HG02642 (cell line): Measurements from ENCODE around the gene RASGRP1.

Experiments used
- ATAC-seq: cut with Tn5 transposase; IDR thresholded peaks from one replicate; pipeline ENCODE4 v1.9.1; 2021; ENCODE audit warnings: mild to moderate bottlenecking; ENCODE audit not compliant: unreplicated experiment, poor library complexity

The RASGRP1 gene

GRCh38 chr15:38539008-38539343, 25.6 kb downstream of the RASGRP1 start:
- no peak for ATAC-seq

DNA sequence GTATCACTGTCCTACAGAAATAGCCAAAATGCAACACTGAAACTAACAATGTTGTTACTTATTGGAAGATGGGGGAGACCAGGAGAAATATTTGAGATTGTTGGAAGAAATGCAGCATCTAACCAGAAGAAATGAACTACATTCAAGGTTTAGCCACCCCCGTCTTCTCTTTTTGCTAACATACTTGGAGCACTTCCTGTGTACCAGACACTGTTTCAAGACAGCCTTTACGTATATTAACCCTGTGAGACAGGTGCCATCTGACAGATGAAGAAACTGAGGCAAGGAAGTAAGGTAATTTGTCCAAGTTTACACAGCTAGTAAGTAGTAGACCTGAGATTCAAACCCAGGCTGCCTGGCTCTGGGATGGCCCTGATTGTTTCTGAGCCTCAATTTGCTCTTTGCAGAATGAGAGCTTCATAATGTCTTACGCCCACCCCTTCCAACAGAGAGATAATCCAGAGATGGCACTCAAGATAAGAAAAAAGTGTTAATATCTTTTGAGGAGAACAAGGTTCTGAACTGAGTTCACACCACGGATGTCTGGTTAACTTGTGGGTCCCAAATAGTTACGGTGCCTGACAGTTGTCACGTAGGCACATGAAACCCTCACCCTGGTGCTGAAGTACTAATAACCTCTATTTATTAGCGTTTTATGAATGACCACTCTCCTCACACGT, 26.1 kb downstream of the RASGRP1 start:
- no peak for ATAC-seq

GRCh38 chr15:38536201-38536676, 28.4 kb downstream of the RASGRP1 start:
- no peak for ATAC-seq

DNA sequence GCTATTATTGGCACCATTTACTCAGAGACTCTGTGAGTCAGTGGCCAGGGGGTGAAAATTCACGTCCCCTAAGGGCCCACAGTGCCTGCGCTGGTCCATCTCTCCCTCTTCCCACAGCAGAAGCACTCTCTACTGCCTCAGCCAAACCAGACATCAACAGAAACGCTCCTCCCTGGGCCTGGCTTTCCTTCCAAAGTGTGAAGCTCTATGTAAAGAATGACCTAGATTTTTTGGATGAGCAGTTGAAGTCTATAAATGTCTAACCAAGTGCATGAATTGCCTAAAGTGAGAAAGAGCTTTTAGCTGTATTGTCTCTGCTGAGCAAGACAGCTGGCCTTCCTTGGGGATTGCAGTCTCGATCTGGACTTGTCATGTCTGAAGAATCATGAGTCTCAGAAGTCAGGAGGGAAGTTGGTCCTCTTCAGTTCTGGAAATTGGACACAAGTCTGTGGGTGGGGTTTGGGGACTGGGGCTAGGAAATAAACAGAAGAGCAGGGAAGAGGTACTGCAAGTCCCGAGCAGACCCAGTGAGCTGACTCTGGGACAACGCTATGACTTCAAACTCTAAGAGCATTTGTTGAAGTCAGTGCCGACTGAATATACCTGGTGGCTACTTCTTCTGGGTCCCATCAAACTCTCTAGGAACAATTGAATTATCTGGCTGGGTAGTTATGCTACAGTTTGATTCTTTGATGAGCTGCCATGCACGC, 29.0 kb downstream of the RASGRP1 start:
- ATAC-seq, result no peak

- no peak for ATAC-seq
Measured at GRCh38 chr15:38534691-38535090, 29.9 kb downstream of the RASGRP1 start.

DNA sequence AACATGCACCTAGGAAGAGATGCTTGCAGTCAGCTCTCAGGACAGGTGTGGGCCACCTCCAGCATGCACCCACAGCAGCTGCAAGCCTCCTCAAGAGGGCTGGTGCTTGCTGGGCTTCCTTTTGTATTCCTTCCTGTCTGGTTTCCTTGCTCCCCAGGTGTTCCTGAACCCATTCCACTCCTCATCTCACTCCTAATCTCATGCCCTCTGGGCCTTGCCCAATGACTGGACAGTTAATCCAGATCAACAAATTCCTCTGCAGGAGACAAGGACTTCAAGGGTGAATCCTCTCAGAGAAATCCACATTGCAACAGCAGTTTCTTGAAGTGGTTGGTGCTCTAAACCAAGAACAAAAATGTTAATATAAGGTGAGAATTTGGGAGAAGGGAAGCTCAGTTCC, 30.7 kb downstream of the RASGRP1 start:
- no peak for ATAC-seq

GRCh38 chr15:38533416-38533915, 31.1 kb downstream of the RASGRP1 start:
- ATAC-seq, result no peak

DNA sequence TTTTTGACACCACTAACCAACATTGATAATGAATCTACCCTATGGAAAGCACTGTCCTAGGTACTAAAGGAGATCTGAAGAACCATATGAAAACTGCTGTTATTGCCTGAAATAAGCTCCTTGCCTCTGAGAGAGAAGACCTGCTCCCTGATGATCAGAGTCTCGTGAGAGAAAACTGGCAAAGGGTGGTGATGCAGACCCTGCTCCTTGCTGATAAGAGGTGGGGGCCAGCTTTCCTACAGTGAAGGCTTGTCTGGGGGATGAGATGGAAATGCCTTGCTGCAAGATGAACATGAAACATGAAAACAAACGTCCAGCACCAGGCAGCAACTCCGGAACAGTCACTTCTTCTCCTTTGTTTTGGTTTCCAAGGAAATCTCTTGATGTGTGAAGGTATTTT, 31.9 kb downstream of the RASGRP1 start:
- no peak for ATAC-seq

GRCh38 chr15:38531509-38531908, 33.1 kb downstream of the RASGRP1 start:
- no peak for ATAC-seq

DNA sequence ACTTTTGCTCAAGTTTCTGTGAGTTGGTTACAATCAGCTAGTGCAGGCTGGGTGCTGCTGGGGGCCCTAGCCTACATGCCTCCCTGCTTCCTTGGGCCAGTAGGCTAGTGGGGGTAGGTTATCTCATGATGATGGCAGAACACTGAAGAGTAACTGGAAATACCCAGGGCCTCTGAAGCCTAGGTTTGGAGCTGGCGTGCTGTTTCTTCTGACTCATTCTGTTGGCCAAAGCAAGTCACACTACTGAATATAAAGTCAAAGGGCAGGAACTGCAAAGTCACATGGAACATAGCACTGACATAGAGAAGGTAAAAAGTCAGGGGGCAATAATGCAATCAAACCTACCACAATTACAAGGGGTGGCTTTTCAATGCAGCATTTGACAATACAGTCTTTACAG, 34.5 kb downstream of the RASGRP1 start:
- peak; percentile 69 for ATAC-seq

GRCh38 chr15:38528294-38528693, 36.3 kb downstream of the RASGRP1 start:
- no peak for ATAC-seq

- no peak for ATAC-seq
Measured at GRCh38 chr15:38526158-38526557, 38.5 kb downstream of the RASGRP1 start.

GRCh38 chr15:38525489-38525888, 39.1 kb downstream of the RASGRP1 start:
- ATAC-seq, result no peak

- no peak for ATAC-seq
Measured at GRCh38 chr15:38524156-38524555, 40.5 kb downstream of the RASGRP1 start.

DNA sequence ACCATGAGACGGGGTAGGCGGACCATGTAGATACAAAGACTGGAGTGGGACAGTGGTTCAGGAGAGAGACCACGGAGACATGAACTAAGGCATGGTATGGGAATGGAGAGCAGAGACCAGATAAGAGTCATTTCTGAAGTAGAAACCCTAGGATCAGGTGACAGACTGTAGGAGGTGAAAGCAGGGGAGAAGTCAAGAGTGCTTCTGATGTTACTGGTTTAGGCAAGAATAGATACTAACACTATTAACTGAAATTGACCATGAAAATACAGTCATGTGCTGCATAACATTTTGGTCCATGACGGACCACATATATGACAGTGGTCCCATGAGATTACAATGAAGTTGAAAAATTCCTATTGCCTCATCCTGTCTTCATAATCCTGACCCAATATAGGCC, 41.7 kb downstream of the RASGRP1 start:
- ATAC-seq, result no peak

GRCh38 chr15:38521316-38521715, 43.3 kb downstream of the RASGRP1 start:
- ATAC-seq, result no peak

DNA sequence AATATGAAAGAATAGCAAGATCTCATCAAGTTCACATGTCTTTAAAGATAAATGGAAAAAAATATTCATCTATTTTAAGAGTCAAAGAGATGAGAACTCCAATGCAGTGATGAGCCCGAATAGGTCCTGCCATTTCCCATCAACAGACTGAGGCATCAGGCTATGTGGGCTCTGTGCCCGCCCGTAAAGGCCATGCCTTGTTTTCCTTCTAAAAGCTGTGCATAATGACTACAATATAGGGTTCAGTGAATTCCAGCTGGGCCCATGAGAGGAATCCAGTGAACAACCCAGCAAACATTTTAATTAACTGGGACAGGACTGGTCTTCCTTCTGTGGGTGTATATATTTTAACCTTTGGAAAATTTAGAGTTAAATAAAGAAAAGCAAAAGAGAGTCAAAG, 44.6 kb downstream of the RASGRP1 start:
- no peak for ATAC-seq

- ATAC-seq, result no peak
Measured at GRCh38 chr15:38518084-38518483, 46.5 kb downstream of the RASGRP1 start.

DNA sequence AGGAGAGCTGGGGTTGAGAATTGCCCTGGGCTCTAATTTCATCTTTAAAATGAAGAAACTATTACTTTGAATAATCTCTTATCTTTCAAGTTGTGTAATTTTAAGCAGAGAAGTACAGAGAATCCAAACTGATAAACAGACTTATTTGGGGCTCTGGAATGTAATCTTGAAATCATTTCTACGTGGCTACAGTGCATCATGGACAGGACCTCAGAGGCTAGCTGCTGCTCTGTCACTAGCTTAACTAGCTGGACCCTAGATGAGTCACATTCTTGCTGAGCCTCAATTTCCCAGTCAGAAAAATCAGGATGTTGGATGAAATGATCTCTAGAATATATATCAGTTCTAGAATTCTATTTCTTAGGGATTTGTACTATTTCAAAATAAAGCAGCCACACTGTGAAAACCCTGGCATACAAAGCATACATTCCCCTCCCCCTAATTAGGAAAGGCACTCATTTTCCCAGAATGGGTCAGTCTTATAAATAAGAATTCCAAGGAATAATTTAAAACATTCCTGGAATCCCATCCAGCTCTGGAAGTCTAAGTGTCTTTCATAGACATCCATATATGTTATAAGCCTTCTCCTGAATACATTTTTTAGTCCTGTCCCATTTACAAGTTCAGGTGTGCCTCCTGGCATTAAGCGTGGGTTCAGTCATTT, 47.2 kb downstream of the RASGRP1 start:
- no peak for ATAC-seq

GRCh38 chr15:38516626-38517025, 48.0 kb downstream of the RASGRP1 start:
- ATAC-seq, result no peak

DNA sequence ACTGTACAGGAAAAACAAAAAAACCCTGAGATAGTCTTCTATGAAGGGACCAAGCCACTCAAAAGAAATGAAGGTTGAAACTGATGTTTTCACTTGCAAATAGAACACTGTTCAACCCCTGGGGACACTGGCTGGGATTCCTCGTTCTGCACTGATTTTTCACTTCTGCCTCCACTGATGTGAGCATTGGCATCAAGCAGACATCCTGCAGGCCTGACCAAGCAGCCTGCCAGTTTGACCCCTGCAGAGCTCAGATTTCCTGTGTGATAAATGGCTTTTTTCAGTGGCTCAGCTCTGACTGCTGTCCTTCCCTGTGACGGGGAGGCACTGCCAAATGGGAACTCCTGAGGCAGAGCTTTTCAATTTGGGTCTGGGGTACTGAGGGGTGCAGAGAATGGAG, 50.0 kb downstream of the RASGRP1 start:
- ATAC-seq, result peak; percentile 85
